AG09309 (cell line): Measurements from ENCODE around the gene DEPDC1B.

ENCODE experiments used
- DNase-seq: peaks from one replicate; pipeline ENCODE4 v3.0.0-alpha.2; 2010; ENCODE audit warnings: low read depth
- H3K4me3 ChIP-seq: 2 replicates; pipeline ENCODE4 v1.5.1; 2011; ENCODE audit warnings: mild to moderate bottlenecking, low read depth, low read length, moderate library complexity; ENCODE audit not compliant: control insufficient read depth
- TF ChIP-seq, protein P1 (sequence below): IDR thresholded peaks from 2 replicates; pipeline ENCODE4 v1.5.1; 2011; ENCODE audit warnings: mild to moderate bottlenecking, low read depth, low read length, inconsistent platforms; ENCODE audit not compliant: insufficient read depth, control insufficient read depth; ENCODE audit errors: missing control alignments

Gene DEPDC1B

DNA sequence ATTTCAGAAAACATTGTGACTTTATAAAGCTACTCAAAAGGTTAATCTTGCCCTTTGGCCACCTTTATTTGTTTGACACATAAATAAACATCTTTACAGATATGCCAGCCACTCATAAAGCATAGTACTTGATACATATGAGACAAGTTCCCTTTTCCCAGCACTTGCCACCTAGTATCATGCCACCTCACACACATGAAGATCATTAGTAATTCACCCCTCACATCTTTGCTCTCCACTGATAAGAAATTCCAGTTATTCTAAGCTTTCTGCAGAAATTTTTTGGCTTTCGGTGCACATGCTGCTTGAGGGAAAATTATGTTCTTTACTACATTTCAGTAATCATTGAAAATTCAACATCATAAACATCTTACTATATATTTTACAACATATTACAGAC lies 59.1 kb downstream of the DEPDC1B start:
- H3K4me3 ChIP-seq, result no peak overlapping the region
- TF ChIP-seq, protein P1, sequence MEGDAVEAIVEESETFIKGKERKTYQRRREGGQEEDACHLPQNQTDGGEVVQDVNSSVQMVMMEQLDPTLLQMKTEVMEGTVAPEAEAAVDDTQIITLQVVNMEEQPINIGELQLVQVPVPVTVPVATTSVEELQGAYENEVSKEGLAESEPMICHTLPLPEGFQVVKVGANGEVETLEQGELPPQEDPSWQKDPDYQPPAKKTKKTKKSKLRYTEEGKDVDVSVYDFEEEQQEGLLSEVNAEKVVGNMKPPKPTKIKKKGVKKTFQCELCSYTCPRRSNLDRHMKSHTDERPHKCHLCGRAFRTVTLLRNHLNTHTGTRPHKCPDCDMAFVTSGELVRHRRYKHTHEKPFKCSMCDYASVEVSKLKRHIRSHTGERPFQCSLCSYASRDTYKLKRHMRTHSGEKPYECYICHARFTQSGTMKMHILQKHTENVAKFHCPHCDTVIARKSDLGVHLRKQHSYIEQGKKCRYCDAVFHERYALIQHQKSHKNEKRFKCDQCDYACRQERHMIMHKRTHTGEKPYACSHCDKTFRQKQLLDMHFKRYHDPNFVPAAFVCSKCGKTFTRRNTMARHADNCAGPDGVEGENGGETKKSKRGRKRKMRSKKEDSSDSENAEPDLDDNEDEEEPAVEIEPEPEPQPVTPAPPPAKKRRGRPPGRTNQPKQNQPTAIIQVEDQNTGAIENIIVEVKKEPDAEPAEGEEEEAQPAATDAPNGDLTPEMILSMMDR, result no peak
- no peak for DNase-seq

DNA sequence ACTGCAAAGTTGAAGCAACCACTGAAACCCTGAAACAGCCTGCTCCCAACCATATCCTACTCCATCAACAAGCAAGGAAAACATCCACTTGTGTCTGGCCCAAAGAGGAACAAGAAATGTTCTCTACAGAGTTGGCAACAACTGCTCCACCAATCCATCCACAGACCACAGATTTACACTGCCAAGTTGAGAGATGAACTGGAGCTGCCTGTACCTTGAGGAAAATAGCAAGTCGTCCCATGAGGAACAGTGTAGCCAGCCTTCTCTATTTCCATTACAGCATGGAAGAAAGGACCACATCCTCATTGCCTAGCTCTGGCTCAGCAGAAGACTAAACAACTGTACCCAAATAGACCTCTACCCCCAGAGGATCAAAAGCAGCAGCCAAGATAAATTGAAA lies 60.4 kb downstream of the DEPDC1B start:
- DNase-seq, result no peak
- TF ChIP-seq, protein P1, result no peak
- H3K4me3 ChIP-seq, result no peak overlapping the region

DNA sequence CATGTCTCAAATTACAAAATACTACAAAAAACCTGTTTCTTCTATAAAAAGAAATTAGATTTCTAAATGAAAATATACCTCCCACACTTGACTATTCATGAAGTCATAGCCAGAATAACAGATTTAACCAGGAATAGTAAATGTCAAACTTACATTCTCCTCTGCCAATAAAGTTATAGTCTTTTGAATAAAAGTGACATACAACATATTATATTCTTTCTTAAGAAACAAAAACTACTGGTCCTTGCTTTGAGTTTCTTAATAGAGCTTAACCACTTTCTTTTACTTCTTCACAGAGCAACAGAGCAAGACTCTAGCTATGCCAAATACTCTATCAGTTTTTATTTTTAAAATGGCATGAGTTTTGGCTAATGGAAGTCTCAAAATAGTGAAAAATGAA lies 61.7 kb downstream of the DEPDC1B start:
- TF ChIP-seq, protein P1, result no peak
- no peak overlapping the region for H3K4me3 ChIP-seq
- no peak for DNase-seq

DNA sequence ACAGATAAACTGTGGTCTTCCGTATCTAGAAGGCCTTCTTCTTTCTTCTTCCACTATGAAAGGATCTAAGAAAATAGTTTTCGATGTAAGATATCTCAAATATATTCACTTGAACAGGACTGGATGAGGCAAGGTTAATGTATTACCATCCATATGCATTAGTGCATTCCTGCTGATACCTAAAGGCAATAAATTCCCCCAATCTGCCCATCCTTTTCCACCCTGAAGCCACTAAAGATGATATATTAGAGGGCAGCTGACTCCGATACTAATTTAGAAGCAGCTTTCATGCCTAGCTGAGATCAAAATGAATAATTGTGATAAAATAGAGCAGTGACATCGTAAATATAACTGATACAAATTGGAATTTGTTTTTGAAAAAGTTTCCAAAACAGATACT lies 63.3 kb downstream of the DEPDC1B start:
- DNase-seq, result no peak
- H3K4me3 ChIP-seq, result no peak overlapping the region
- TF ChIP-seq, protein P1, result no peak

DNA sequence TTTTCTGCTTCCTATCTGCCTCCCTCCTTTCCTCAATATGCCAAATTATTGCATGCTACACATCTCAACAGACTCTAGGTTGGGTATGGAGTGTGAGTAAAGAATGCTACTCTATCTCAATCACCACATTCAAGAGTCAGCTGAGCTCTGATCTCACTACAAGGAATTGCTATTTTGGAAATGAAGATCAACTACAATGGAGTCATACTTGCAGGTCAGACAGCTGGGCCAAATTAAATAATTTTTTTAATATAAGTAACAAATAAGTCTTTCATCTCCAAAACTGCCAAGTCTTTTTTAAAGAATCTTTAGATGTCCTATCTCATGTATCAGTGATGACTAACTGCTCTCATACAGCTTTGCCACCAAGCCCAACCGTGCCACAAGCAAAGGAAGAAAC lies 64.0 kb downstream of the DEPDC1B start:
- no peak overlapping the region for H3K4me3 ChIP-seq
- TF ChIP-seq, protein P1, result no peak
- DNase-seq, result no peak

DNA sequence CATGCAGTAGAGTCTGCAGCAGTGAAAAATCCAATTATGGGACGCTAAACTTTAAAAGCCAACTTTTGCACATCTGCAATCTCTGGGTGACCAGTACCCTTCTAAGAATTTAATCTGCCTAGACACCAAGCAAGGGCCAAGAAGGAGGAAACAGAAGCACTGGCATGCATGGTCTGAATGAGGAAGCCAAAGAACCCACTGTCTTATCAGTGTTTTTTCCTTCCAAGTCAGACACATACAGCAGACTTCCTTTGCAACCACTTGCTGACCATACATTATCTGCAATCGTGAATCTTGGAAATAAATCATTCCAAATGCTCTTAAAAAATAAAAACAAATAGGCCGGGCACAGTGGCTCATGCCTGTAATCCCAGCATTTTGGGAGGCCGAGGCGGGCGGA lies 65.9 kb downstream of the DEPDC1B start:
- TF ChIP-seq, protein P1, result no peak
- DNase-seq, result no peak
- H3K4me3 ChIP-seq, result no peak overlapping the region

DNA sequence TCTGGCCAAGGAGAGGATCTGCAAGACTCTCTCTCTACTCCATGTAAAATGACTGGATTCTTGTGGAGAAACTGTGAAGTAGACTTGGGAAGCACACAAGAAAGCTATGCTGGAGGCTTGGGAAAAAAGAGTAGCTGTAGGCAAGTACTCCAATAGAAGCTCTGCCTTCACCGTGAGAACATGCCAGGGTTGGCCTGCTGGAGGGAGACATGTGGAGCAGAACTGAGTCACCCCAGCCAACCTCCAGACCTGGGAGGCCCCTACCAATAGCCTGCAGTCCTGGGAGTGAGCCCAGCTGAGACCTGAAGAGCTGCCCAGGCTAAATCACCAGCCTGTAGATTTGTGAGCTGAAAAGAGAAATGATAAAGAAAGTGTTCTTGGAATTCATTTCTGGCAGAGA lies 66.6 kb downstream of the DEPDC1B start:
- TF ChIP-seq, protein P1, result no peak
- no peak overlapping the region for H3K4me3 ChIP-seq
- peak; percentile 75 for DNase-seq
